GM21515 (cell line): ENCODE measurements around the gene SEMA3D.

Experiments
- ATAC-seq: cut with Tn5 transposase; IDR thresholded peaks from one replicate; pipeline ENCODE4 v1.9.1; 2021; ENCODE audit not compliant: unreplicated experiment

SEMA3D gene

GRCh38 chr7:85081846-85082245 is 105.0 kb downstream of the SEMA3D start:
- no peak for ATAC-seq

- no peak for ATAC-seq
Measured at GRCh38 chr7:85081392-85081791, 105.5 kb downstream of the SEMA3D start.

- no peak for ATAC-seq
Measured at GRCh38 chr7:85079434-85079833, 107.4 kb downstream of the SEMA3D start.

GRCh38 chr7:85078181-85078580 is 108.7 kb downstream of the SEMA3D start:
- ATAC-seq = no peak

- no peak for ATAC-seq
Measured at GRCh38 chr7:85075864-85076263, 111.0 kb downstream of the SEMA3D start.

- no peak for ATAC-seq
Measured at GRCh38 chr7:85074992-85075391, 111.9 kb downstream of the SEMA3D start.

- no peak for ATAC-seq
Measured at GRCh38 chr7:85074016-85074415, 112.8 kb downstream of the SEMA3D start.

- ATAC-seq = no peak
Measured at GRCh38 chr7:85070967-85071628, 115.8 kb downstream of the SEMA3D start.

- ATAC-seq = no peak
Measured at GRCh38 chr7:85068799-85069198, 118.1 kb downstream of the SEMA3D start.

GRCh38 chr7:85067371-85067770 is 119.5 kb downstream of the SEMA3D start:
- no peak for ATAC-seq

GRCh38 chr7:85065888-85066485 is 120.9 kb downstream of the SEMA3D start:
- no peak for ATAC-seq

GRCh38 chr7:85065306-85065705 is 121.5 kb downstream of the SEMA3D start:
- no peak for ATAC-seq

- ATAC-seq = no peak
Measured at GRCh38 chr7:85062651-85063050, 124.2 kb downstream of the SEMA3D start.

GRCh38 chr7:85061456-85061855 is 125.4 kb downstream of the SEMA3D start:
- ATAC-seq = no peak

- ATAC-seq = no peak
Measured at GRCh38 chr7:85060696-85061095, 126.2 kb downstream of the SEMA3D start.

- ATAC-seq = no peak
Measured at GRCh38 chr7:85055906-85056305, 130.9 kb downstream of the SEMA3D start.

GRCh38 chr7:85055196-85055595 is 131.7 kb downstream of the SEMA3D start:
- no peak for ATAC-seq

GRCh38 chr7:85054306-85054705 is 132.6 kb downstream of the SEMA3D start:
- ATAC-seq = no peak

- ATAC-seq = no peak
Measured at GRCh38 chr7:85052894-85053293, 134.0 kb downstream of the SEMA3D start.

GRCh38 chr7:85052056-85052737 is 134.7 kb downstream of the SEMA3D start:
- ATAC-seq = no peak

GRCh38 chr7:85046534-85046933 is 140.3 kb downstream of the SEMA3D start:
- no peak for ATAC-seq

GRCh38 chr7:85041605-85042216 is 145.1 kb downstream of the SEMA3D start:
- peak; percentile 52 for ATAC-seq
